Pons (tissue), 1 donor: ENCODE data around the gene DUSP8.

Experiments used
- DNase-seq: peaks from one replicate; pipeline ENCODE4 v3.0.0-alpha.2; 2016; ENCODE audit warnings: low spot score

Gene DUSP8

GRCh38 chr11:1532014-1532586, 40.0 kb downstream of the DUSP8 start:
- DNase-seq = peak; percentile 45

DNA sequence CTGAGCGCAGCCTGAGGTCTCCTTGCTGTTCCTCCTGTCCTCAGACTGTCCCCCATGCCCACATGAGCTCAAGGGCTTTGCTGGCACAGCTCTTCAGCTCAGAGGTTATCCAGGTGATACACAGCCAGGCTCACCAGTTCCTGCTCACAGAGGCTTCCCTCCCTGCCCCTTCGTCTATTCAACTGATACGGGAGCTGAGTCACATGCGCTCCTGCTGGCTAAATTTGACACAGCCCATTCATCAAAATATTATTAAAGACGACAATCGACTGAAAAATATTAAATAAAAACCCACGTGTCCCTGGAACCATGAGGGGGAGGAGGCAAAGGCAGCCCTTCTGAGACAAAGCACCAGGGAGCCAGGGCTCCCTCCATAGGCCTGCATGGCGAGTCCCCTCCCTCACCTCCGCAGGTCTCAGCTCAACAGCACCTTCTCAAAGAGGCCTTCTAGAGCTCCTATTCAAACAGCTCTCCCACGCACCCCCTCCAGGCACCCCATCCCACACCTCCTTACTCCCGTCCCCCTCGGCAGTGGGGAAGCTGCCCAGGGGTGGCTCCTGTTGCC, 40.5 kb downstream of the DUSP8 start:
- no peak for DNase-seq

DNA sequence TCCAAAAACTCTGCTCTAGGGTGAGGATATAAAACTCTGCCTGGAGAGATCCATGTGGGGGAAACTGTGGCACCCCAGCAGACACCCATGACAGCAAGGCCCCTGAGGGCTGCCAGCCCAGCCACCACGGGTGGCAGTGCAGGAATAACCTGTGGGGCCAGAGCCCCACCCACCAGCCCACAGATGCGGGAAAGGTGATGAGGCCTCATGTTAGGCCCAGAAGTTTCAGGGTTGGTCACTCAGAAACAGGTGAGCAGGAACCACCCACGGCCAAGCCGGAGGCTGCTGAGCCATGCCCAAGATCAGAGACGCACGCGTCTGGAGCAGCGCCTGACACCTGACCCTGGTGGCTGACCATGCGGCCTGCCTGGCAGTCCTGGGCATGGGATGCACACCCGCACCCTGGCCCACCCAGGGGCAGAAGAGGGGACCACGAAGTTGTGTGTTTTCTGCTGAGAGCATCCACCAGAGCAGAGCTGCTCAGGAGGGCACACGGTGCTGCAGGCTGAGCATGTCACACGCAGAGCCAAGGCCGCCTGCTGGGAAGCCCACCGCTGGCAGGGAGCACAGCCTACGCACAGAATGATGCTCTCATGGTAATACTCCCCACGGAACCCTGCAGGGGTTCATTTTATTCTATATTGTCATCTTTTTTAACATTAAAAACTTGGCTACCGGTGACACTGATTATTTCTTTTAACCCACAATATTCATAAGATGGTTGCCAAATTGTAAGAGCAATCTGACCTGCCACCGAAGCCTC, 41.2 kb downstream of the DUSP8 start:
- DNase-seq = no peak

DNA sequence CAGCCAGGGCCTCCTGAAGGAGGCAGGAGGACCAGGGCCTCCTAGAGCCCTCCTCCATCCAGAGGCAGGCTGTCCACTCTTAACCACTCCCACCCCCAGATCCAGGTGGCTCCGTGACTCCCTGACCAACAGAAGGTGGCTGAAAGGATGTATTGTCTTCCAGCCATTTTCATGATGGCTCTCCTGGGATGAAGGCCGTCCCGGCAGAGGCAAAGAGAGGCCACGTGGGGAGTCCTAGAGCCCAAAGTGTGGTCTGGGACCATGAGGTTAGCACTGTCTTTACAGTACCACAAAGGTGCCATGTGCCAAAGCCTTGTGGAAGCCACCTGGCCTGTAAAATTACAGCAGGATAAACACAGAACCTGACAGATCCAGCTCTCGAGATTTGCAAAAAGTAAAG, 42.3 kb downstream of the DUSP8 start:
- DNase-seq = no peak

- no peak for DNase-seq
Observed at GRCh38 chr11:1529286-1529685, 42.8 kb downstream of the DUSP8 start.

- no peak for DNase-seq
Observed at GRCh38 chr11:1528710-1529109, 43.4 kb downstream of the DUSP8 start.

GRCh38 chr11:1526785-1527184, 45.3 kb downstream of the DUSP8 start:
- DNase-seq = no peak

DNA sequence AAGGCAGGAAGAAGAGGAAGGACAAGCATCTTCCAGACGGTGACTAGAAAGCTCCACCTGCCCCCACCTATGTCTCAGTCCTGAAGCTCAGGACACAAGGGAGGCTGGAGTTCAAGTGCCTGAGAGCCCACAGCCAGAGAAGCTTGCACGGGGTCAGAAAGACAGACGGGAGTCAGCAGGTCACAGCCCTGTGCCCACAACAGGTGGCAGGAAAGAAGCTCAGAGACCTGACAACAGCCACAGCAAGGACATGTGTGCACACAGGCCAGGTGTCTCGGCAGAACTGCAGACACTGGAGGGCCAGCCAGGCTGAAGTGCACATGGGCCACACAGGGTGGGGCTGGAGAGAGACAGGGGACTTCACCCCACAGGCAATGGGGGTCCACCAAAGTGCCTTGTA, 48.3 kb downstream of the DUSP8 start:
- DNase-seq = no peak

GRCh38 chr11:1523077-1523476, 49.0 kb downstream of the DUSP8 start:
- DNase-seq = no peak

DNA sequence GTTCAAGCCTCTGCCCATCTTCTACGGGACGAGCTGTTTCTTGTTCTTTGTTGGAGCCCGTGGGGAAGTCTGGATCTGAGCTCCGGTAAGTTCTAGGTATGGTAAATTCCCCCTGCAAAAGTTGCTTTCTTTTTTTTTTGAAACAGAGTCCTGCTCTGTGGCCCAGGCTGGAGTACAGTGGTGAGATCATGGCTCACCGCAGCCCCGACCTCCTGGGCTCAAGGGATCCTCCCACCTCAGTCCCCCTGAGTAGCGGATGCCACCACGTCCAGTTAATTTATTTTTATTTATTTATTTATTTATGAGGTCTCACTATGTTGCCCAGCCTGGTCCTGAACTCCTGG, 50.0 kb downstream of the DUSP8 start:
- DNase-seq = no peak

- DNase-seq = no peak
Observed at GRCh38 chr11:1521382-1522080, 50.5 kb downstream of the DUSP8 start.

- DNase-seq = no peak
Observed at GRCh38 chr11:1520663-1521267, 51.3 kb downstream of the DUSP8 start.

GRCh38 chr11:1520209-1520662, 51.8 kb downstream of the DUSP8 start:
- no peak for DNase-seq

GRCh38 chr11:1519028-1520010, 52.8 kb downstream of the DUSP8 start:
- DNase-seq = no peak

DNA sequence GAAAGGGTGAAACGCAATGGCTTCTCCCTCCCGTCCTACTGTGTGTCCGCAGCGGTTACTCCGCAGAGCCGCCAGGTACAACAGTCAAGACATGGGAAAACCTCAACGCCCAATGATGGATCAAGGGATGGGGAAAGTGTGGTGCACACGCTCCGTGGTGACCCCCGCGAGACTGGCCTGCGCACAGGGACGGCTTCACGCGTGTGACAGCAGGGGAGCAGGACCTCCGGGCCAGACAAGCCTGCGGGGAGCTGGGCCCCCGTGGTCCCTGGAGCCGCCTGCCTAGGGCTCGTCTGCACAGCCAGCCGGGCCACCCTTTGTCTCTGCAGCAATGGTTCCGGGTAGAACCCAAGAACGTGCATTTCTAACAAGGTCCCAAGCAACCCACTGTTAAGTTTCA, 53.8 kb downstream of the DUSP8 start:
- no peak for DNase-seq

- no peak for DNase-seq
Observed at GRCh38 chr11:1517117-1518005, 54.7 kb downstream of the DUSP8 start.

GRCh38 chr11:1516273-1517067, 55.6 kb downstream of the DUSP8 start:
- no peak for DNase-seq

- peak; percentile 49 for DNase-seq
Observed at GRCh38 chr11:1515082-1516060, 56.7 kb downstream of the DUSP8 start.
